ENCODE measurements around the gene HLA-A.

DNA sequence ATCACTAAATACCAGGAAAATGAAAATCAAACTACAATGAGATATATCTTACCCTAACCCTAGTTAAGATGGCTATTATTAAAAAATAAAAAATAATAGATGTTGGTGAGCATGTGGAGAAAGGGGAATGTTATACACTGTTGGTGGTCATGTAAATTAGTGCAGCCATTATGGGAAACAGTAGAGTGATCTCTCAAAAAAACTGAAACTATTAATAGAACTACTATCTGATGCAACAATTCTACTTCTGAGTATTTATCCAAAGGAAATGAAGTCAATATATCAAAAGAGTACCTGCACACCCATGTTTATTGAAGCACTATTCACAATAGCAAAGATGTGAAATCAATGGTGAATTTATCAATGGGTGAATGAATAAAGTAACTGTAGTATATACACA lies 48.6 kb downstream of the HLA-A start:
- TF ChIP-seq, protein P1, sequence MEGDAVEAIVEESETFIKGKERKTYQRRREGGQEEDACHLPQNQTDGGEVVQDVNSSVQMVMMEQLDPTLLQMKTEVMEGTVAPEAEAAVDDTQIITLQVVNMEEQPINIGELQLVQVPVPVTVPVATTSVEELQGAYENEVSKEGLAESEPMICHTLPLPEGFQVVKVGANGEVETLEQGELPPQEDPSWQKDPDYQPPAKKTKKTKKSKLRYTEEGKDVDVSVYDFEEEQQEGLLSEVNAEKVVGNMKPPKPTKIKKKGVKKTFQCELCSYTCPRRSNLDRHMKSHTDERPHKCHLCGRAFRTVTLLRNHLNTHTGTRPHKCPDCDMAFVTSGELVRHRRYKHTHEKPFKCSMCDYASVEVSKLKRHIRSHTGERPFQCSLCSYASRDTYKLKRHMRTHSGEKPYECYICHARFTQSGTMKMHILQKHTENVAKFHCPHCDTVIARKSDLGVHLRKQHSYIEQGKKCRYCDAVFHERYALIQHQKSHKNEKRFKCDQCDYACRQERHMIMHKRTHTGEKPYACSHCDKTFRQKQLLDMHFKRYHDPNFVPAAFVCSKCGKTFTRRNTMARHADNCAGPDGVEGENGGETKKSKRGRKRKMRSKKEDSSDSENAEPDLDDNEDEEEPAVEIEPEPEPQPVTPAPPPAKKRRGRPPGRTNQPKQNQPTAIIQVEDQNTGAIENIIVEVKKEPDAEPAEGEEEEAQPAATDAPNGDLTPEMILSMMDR (IDR thresholded peaks at IDR 0.05), result no peak
- no peak for TF ChIP-seq POLR2A (IDR thresholded peaks at IDR 0.05)
